ENCODE data around the gene SMIM44.

The SMIM44 gene

GRCh38 chr19:3434630-3435553 lies 48.3 kb downstream of the SMIM44 start:
- DNase-seq (ENCODE audit: low read depth) = peak; percentile 52

GRCh38 chr19:3433805-3434540 lies 49.3 kb downstream of the SMIM44 start:
- no peak for DNase-seq (ENCODE audit: low read depth)

- no peak for DNase-seq (ENCODE audit: low read depth)
These were observed 49.9 kb downstream of the SMIM44 start for GRCh38 chr19:3433313-3433712.
